ENCODE measurements around the gene GGA1.
"Not testable (repeated sequence)": the region's sequence is repeated elsewhere in the genome, so short reads cannot be mapped to it uniquely, and the experiment has no call there.

GGA1 gene

DNA sequence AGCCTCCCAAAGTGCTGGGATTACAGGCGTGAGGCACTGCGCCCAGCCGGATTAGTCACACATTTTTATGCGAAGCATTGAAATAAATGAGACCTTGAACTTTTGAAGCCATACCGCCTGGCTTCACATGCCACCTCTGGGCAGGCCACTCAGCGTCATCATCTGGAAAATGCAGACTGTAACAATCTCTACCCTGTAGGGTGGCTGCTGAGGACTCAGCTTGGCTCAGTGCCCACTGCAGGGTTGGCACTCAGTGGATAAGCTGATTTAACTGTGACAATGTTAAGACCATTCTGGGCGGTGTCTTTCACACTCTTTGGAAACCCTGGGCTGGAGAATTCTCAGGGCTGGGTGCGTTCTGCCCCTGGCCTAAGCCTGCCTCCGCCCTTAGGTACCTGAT is 39.3 kb downstream of the GGA1 start:
- no peak for DNase-seq

DNA sequence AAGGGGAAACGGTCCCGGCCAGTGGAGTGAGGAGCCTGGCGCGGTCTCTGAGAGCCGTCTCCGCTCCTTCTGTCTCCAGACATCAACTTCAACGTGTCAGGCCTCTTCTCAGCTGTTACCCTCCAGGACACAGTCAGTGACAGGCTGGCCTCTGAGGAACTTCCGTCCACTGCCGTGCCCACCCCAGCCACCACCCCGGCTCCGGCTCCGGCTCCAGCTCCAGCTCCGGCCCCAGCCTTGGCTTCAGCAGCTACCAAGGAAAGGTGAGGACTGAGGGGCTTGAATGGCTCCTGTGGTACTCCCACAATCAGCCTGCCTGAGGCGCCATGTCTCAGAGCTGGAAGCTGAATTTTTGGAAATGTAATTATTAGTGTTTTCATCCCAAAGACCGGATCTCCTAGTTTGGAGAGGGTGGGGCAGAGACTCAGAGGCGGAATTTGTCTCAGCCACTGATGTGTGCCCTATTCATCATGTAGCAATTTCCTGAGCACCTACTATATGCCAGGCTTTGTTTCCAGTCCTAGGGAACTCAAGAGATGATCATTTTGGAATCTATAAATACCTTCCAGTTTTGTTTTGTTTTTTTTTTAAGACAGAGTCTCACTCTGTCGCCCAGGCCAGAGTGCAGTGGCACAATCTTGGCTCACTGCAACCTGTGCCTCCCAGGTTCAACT is 42.0 kb downstream of the GGA1 start:
- no peak for DNase-seq

- no peak for DNase-seq
Measured at GRCh38 chr22:37654563-37655251, 46.1 kb downstream of the GGA1 start.

- no peak for DNase-seq
Measured at GRCh38 chr22:37655252-37655563, 46.6 kb downstream of the GGA1 start.

- DNase-seq = not testable (repeated sequence)
Measured at GRCh38 chr22:37656583-37656982, 47.9 kb downstream of the GGA1 start.

GRCh38 chr22:37657590-37658132 is 49.0 kb downstream of the GGA1 start:
- DNase-seq = peak in 3 of 56 donors; percentile 25 to 34 (median 29)

GRCh38 chr22:37658133-37659065 is 49.8 kb downstream of the GGA1 start, which contains the start of gene PDXP:
Gene PDXP (plus strand): TSS chr22:37658723. CDS start chr22:37658783, 60 bp downstream.
- peak; percentile 58 to 99 (median 97) for DNase-seq

- peak in 6 of 56 donors; percentile 18 to 49 (median 40) for DNase-seq
Measured at GRCh38 chr22:37659066-37659896, 50.6 kb downstream of the GGA1 start.

DNA sequence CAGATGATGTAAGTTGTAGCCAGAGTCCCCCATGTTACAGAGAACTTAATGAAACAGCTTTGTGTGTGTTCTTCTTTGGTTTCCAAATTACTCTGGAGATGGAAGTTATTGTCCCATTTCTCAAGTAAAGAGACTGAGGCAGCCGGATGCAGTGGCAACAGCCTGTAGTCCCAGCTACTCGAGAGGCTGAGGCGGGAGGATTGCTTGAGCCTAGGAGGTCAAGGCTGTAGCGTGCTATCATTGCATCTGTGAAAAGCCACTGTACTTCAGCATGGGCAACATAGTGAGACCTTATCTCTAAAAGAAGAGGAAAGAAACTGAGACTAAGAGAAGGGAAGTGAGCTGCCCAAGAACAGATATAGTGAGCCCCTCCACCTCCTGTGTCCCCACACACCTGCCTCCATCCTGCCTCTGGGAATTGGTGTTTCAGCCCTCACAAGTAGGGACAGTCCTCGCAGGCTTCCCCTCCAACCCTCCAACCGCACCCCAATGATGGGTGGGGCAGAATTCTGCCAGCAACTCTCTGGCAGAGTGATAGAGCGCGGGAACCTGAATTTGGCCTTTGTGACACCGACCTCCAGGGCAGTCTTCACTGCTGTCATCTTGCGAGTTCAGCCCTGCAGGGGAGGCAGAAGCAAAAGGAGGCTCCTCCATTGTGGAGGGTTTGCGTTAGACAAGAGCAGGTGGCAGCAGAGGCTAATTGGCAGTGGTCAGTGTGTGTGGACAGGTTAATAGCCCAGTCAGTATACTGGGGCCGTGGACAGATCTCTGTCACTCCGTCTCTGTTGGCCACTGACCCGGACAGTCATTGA is 51.5 kb downstream of the GGA1 start:
- DNase-seq = no peak

GRCh38 chr22:37660709-37661045 is 52.0 kb downstream of the GGA1 start:
- no peak for DNase-seq

- peak in 30 of 56 donors; percentile 17 to 83 (median 44) for DNase-seq
Measured at GRCh38 chr22:37661160-37661924, 52.7 kb downstream of the GGA1 start.

- peak in 1 of 56 donors; percentile 20 for DNase-seq
Measured at GRCh38 chr22:37662039-37662438, 53.4 kb downstream of the GGA1 start.

- no peak for DNase-seq
Measured at GRCh38 chr22:37663521-37664140, 55.0 kb downstream of the GGA1 start.

DNA sequence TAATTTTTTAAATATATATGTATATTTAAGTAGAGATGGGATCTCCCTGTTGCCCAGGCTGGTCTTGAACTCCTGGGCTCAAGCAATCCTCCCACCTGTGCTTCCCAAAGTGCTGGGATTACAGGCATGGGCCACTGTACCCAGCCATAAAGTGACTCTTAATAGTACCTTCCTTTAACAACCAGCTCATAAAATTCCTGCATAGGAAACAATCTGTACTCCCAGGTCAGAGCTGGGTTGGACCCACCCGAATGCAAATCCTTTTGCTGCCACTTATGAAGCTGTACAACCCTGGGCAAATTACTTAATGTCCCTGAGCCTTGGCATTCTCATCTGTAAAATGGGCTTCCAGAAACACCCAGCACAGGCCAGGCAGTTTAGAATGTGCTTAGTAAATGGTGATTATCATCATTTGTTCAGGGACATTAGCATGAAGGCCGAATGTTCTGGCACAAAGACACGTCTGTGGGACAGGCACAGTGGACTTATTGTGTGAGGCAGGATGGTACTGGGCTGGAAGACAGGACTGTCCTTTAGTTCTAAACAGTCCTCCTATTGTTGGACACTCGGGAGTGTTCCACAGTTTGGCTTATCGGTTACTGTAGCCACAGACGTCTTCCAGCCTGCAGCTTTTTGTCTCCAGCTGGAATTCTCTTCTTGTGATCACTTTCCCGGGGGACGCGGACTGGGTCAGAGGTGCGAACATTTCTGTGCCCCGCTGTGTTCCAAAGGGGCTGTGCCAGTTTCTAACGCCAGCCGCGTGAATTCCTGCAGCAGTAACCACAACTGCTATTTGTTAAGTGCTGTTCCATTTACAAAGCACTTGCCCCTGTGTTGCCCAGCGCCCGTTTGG is 55.8 kb downstream of the GGA1 start:
- DNase-seq = peak in 51 of 56 donors; percentile 15 to 92 (median 62)

- DNase-seq = no peak
Measured at GRCh38 chr22:37665487-37665886, 56.9 kb downstream of the GGA1 start.

DNA sequence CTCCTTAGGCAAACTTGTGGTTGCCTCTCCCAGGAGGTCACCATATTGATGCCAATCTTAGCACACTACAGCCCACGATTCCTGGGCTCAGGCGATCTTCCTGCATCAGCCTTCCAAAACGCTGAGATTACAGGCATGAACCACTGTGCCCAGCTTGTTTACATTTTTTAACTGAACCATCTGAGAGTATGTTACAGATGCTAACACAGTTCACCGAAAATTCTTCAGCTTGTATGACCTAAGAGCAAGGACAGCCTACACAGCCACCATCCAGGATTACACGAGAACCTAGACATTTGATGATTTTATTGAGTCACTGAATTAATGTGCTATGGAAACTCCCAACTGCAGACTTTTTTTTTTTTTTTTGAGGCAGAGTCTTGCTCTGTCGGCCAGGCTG is 61.0 kb downstream of the GGA1 start:
- no peak for DNase-seq

GRCh38 chr22:37672206-37672919 is 63.7 kb downstream of the GGA1 start:
- DNase-seq = no peak

Measured in amygdala (tissue), 56 donors.